Measurements from ENCODE around the gene VAV2. TPM values are rescaled to one million over a fixed set of nuclear protein-coding genes. Genes with fewer than 3 reads are reported as not detected.
"Not testable (repeated sequence)": the region's sequence is repeated elsewhere in the genome, so short reads cannot be mapped to it uniquely, and the experiment has no call there.

VAV2 gene
- total RNA-seq, 1 experiment from 2014 or later = 25.0 TPM

DNA sequence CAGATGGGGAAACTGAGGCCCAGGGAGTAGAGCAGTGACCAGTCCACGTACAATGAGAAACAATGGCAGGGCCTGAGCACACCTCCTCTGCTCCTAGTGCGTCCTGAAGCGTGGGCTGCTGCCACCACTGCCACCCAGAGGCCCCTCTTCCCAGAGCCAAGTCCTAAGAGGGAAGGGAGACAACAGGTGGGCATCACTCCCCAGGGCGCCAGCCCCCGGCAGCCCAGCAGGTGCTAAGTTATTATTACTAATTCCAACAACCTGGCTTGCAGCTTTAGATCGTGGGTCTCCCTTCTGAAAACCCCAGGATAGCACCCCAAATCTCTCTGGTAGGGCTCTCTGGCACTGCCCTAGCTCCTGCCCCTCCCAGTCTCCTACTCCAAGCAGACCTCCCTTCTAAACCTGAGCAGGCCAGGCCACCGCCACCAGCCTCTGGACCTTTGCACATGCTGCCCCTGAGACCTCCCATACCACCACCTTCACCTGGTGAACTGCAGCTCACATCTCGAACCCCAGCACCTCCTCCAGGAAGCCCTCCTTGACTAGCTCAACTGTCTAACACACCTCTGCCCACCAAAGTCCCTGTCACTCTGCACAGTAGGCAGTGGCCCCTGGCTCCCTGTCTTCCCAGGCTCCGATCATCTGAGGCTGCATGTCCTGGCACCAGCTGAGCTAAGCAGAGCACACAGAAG, 65.8 kb downstream of the VAV2 start:
- H3K27me3 ChIP-seq (replicated peaks) = no peaks in the 10 kb centered on the region
- no peaks in the 10 kb centered on the region for H3K9me3 ChIP-seq (replicated peaks)
- H3K36me3 ChIP-seq = peaks cover 34% of the 10 kb centered on the region
- no peak overlapping the region for H3K4me3 ChIP-seq
- no peak overlapping the region for H3K27ac ChIP-seq
- H3K4me1 ChIP-seq (replicated peaks) = no peaks in the 10 kb centered on the region
- no peak for DNase-seq (ENCODE audit: low read depth in 1 of 2, low spot score in 2 of 2)

DNA sequence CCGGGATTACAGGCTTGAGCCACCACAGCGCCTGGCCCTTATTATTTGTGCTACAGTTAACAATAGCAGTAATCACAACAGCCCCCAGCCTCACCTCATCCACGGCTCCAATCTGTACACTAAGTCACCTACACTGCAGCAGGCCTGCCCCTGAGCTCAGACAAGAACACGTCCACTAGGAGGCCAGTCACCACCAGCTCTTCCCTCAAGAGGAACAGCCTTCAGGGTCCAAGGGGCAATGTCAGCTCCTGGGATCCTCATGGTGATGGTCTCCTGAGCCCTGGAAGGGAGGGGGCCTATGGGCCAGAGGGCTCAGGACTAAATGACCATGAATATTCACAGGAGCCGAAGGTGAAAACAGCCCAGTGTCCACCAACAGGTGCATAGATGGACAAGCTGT, 67.7 kb downstream of the VAV2 start:
- H3K36me3 ChIP-seq = peaks cover 30% of the 10 kb centered on the region
- no peaks in the 10 kb centered on the region for H3K9me3 ChIP-seq (replicated peaks)
- no peak overlapping the region for H3K27ac ChIP-seq
- H3K4me1 ChIP-seq (replicated peaks) = no peaks in the 10 kb centered on the region
- DNase-seq (ENCODE audit: low read depth in 1 of 2, low spot score in 2 of 2) = no peak
- no peaks in the 10 kb centered on the region for H3K27me3 ChIP-seq (replicated peaks)
- no peak overlapping the region for H3K4me3 ChIP-seq

DNA sequence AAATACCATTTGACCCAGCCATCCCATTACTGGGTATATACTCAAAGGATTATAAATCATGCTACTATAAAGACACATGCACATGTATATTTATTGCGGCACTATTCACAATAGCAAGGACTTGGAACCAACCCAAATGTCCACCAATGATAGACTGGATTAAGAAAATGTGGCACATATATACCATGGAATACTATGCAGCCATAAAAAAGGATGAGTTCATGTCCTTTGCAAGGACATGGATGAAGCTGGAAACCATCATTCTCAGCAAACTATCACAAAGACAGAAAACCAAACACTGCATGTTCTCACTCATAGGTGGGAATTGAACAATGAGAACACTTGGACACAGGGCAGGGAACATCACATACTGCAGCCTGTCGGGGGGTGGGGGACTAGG, 68.5 kb downstream of the VAV2 start:
- H3K27me3 ChIP-seq (replicated peaks); H3K4me1 ChIP-seq (replicated peaks); DNase-seq (ENCODE audit: low read depth in 1 of 2, low spot score in 2 of 2): not testable (repeated sequence)

DNA sequence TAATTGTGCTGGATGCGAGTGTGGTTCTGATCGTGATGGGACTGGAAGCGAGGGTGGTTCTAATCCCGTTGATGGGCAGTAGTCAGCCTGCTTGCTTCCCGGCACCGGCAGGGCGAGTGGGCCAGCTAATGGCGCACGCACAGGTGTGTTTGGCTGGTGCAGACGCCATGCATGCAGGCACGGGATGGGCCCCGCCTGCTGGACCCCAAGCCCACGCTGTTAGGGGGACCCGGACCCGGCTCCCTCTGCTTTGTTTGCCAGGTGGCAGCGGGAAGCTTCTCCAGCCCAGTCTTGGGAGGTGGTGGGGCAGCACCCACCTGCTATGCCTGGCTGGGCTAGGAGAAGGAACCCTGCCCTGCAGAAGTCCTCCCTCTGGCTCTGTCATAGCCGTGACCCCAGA, 70.3 kb downstream of the VAV2 start:
- H3K27me3 ChIP-seq (replicated peaks) = no peaks in the 10 kb centered on the region
- H3K27ac ChIP-seq = no peak overlapping the region
- H3K4me3 ChIP-seq = no peak overlapping the region
- H3K36me3 ChIP-seq = peaks cover 14% of the 10 kb centered on the region
- DNase-seq (ENCODE audit: low read depth in 1 of 2, low spot score in 2 of 2) = no peak
- no peaks in the 10 kb centered on the region for H3K9me3 ChIP-seq (replicated peaks)
- H3K4me1 ChIP-seq (replicated peaks) = peaks cover 8% of the 10 kb centered on the region

More for the DNA sequence above, 68.5 kb downstream of the VAV2 start:
- H3K4me3 ChIP-seq; H3K27ac ChIP-seq; H3K9me3 ChIP-seq (replicated peaks): not testable (repeated sequence)
- peaks cover 22% of the 10 kb centered on the region for H3K36me3 ChIP-seq

DNA sequence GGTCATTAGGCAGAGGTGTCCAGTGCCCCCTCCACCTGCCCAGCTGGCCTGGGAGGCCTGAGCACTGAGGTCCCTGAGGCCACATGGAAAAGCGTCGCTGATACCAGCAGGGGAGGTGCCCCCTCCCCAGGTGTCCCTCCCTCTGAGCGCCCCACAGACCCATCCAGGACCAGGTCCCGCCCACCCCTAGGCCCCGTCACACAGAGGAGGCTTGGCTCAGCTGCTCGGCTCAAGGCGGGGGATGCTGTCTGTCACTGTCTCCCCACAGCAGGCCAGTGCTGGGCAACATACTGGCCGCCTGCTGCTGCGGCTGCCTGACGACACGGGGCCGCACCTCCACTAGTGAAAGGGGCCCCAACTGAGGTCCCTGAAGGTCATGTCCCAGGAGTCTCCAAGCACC, 71.7 kb downstream of the VAV2 start:
- no peaks in the 10 kb centered on the region for H3K27me3 ChIP-seq (replicated peaks)
- no peaks in the 10 kb centered on the region for H3K9me3 ChIP-seq (replicated peaks)
- no peak overlapping the region for H3K27ac ChIP-seq
- no peak overlapping the region for H3K4me3 ChIP-seq
- no peak for DNase-seq (ENCODE audit: low read depth in 1 of 2, low spot score in 2 of 2)
- H3K4me1 ChIP-seq (replicated peaks) = peaks cover 8% of the 10 kb centered on the region
- peaks cover 14% of the 10 kb centered on the region for H3K36me3 ChIP-seq

DNA sequence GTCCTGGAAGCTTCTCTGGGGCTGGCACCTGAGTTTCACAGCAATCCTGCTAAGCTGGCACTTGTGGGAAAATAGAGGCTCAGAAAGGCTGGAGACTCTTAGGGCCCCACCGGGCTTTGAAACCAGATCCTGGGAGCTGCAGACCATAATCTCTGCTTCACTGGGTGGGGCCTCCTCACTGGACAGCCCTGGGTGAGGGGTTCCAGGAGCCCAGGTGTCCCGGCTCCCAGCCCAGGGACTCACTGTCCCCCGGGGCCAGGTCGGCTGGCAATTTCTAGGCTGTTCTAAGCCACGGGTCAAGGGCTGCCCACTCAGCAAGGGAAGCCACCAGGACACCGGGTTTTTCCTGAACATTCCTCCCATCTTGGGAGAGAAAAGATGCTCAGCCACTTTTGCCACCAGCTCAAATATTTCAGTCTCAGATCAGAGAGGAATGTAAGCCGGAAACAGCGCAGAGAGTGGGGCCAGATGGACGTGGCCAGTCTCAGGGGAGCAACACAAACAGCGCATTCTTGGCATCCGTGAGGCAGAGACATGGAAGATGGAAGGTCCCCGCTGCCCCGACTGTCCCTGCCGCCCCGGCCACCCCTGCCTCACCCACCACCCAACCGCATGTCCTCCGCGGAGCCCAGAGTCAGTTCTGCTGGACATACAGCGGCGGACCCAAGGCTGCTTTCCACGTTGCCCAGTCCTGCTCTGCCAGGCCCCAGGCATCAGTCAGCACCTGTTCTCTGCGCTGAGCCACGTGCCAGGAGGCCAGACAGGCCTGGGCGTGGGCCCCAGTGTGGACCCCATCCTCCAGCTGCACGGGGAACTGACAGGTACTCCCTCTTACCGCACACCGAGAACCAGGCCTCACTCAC, 72.6 kb downstream of the VAV2 start:
- Histone ChIP-seq H3K4me3 (no peak overlapping the region), H3K27ac (no peak overlapping the region), H3K27me3 (replicated peaks) (no peaks in the 10 kb centered on the region), H3K9me3 (replicated peaks) (no peaks in the 10 kb centered on the region), H3K36me3 (peaks cover 10% of the 10 kb centered on the region), H3K4me1 (replicated peaks) (peaks cover 8% of the 10 kb centered on the region)
- DNase-seq (ENCODE audit: low read depth in 1 of 2, low spot score in 2 of 2) = no peak

DNA sequence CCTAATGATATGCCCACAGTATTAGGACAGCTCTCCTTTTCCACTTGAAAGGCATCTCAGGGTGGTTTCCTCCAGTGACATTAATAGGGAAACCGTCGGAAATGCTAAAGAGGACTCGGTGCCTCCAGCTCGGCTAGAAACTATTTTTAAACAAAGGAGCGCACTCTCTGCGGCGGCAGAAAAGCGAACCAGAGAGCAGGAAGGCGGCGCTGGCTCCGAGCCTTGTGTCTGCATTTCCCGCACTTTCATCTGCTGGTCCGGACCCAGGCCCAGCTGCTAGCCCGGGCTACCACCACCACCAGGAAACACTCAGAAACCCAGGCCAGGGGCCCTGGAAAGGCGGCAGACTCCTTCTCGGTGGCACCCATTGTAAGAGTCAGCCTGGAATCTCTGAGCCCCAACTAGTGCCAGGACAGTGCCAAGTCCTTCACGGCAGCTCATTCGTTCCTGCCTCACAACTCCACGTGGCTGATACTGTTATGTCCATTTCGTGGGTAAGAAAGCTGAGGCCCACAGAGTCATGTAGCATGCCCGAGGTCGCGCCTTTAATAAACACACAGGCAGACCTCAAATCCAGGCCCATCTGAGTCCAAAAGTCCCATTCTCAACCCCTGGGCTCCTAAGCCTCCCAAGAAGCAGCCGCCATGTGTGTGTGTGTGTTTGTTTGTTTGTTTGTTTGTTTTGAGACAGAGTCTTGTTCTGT, 73.9 kb downstream of the VAV2 start:
- Histone ChIP-seq H3K9me3 (replicated peaks) (no peaks in the 10 kb centered on the region), H3K36me3 (peaks cover 9% of the 10 kb centered on the region; the same call in 1 of the 2 replicates), H3K4me1 (replicated peaks) (peaks cover 8% of the 10 kb centered on the region), H3K4me3 (no peak overlapping the region), H3K27me3 (replicated peaks) (no peaks in the 10 kb centered on the region), H3K27ac (no peak overlapping the region)
- no peak for DNase-seq (ENCODE audit: low read depth in 1 of 2, low spot score in 2 of 2)

DNA sequence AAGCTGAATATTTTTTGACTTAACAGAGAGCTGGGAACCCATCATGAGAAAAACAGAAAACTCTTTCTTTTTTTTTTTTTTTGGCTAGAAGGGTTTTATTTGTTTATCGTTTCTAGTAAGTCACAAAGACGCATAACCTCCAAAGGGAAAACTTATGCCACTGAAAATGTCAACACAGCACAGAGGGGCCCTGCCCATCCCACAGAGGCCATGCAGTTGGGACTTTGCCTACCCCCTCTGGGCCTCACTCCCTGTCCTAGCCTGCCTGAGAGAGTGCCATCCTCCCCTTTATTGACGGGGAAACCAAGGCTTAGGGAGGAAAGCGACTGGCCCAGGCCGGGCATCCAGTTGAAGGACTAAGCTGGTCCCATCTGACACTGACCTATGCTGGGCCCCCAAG, 74.7 kb downstream of the VAV2 start:
- no peaks in the 10 kb centered on the region for H3K9me3 ChIP-seq (replicated peaks)
- H3K4me1 ChIP-seq (replicated peaks) = peaks cover 8% of the 10 kb centered on the region
- no peak for DNase-seq (ENCODE audit: low read depth in 1 of 2, low spot score in 2 of 2)
- no peak overlapping the region for H3K27ac ChIP-seq
- H3K27me3 ChIP-seq (replicated peaks) = no peaks in the 10 kb centered on the region
- H3K4me3 ChIP-seq = no peak overlapping the region
- H3K36me3 ChIP-seq = peaks cover 7% of the 10 kb centered on the region; the same call in 1 of the 2 replicates

DNA sequence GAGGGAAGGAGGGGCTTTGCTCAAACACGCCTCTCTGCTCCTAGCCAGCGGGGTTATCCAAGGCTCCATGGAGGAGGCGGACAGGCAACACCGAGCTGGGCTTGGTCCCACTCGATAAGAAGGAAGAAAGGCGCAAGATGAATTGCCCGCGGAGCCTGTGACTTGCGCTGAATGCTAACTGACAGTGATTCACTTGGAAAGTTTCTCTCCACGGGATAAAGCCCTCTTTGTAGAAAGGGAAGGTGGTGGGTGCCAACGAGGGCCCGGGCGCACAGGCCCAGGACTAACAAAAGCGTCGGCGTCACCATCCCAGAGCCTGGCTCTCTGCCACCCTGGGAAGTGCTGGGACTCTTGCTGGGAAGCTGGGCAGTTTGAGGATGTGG, 76.0 kb downstream of the VAV2 start:
- Histone ChIP-seq H3K4me3 (no peak overlapping the region), H3K9me3 (replicated peaks) (no peaks in the 10 kb centered on the region), H3K4me1 (replicated peaks) (peaks cover 8% of the 10 kb centered on the region), H3K27ac (no peak overlapping the region), H3K36me3 (peaks cover 7% of the 10 kb centered on the region; the same call in 1 of the 2 replicates), H3K27me3 (replicated peaks) (no peaks in the 10 kb centered on the region)
- DNase-seq (ENCODE audit: low read depth in 1 of 2, low spot score in 2 of 2) = no peak

DNA sequence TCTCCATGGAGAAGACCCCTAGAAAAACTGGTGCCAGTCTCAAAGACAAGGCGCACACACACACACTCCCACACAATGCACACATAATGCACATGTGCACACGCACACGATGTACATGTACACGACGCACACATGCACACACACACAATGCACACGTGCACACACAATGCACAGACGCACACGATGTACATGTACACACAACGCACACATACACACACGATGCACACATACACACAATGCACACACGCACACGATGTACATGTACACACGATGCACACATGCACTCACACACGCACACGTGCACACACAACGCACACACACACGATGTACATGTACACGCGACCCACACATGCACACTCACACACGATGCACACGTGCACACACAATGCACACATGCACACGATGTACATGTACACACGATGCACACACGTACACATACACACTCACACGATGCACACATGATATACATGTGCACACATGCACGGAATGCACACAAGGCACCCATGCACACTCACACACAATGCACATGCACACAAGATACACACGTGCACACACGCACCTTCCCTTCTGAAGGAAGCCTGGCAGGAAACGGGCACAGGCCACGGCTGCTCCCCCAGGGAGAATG, 76.5 kb downstream of the VAV2 start:
- DNase-seq (ENCODE audit: low read depth in 1 of 2, low spot score in 2 of 2) = no peak
- Histone ChIP-seq H3K27ac (no peak overlapping the region), H3K36me3 (peaks cover 7% of the 10 kb centered on the region; the same call in 1 of the 2 replicates), H3K9me3 (replicated peaks) (no peaks in the 10 kb centered on the region), H3K4me3 (no peak overlapping the region), H3K4me1 (replicated peaks) (peaks cover 8% of the 10 kb centered on the region), H3K27me3 (replicated peaks) (no peaks in the 10 kb centered on the region)

DNA sequence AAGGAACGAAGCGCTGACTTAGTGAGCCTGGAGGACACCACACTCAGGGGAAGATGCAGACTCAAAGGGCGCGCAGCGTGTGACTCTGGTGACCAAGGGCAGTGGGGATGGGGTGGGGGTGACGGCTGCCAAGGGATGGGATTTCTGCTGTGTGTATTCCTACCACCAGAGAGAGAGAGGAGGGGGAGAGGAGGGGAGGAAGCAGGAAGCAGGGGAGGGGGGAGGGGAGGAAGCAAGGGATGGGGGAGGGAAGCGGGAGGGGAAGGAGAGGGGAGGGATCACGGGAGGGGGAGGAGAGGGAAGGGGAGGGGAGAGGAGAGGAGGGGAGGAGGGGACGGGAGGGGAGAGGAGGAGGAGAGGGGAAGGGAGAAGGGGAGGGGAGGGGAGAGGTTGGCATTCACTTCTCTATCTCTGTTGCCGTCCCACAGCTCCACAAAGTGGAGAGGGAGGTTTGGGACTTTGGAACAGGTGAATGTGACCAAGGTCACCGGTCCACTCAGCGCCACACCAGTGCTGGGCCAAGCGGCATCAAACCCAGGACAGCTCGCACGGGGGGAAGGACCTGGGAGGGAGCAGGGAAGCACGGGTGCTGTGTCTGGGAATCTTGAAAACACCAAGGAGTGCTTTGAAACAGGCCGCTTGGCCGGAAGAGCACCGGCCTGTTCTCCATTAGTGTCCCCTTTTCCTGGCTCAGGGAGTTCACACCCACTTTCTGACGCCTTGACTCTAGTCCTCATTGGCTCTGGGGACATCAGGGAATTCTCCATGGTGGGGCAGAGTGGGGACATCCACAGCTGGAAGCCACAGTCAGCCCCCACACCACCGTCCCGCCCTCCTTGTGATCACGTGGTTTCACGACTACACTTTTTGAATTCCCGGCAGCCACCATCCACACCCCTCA, 77.4 kb downstream of the VAV2 start:
- H3K9me3 ChIP-seq (replicated peaks) = no peaks in the 10 kb centered on the region

DNA sequence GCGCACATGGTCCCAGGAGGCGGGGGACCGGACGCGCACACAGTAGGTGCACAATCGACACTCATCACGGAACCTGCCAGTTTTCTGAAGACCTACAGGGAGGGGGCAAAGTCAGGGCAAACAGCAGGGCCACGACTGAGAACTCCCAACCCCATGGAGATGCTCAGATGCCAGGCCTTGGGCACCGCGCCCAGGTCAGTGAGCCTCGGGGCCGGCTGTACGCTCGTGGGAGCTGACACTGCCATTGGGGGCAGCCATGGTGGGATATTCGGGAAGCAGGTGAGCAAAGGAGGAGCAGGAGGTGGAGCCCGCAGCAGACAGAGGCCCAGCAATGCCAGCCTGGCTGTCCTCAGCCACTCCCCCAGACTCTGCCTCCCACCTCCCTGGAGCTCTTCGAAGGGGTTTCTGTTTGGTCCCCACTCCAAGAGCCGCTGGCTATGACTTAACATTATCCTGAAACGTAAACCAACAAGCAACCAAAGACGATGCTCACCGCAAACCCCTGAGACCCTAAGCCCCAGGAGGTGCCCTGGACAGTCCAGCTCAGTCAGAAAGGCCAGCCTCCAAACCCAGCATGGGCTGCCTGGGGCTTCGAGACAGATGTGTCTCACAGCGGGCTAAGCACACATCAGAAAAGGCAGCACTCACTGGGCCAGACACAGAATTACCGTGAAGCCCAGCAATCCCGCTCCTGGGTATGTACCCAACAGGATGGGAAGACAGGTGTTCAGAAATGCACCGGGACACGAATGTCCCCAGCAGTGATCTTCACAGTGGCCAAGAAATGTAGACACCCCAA, 78.4 kb downstream of the VAV2 start:
- Histone ChIP-seq H3K9me3 (replicated peaks) (no peaks in the 10 kb centered on the region), H3K4me1 (replicated peaks) (peaks cover 8% of the 10 kb centered on the region), H3K4me3 (no peak overlapping the region), H3K27me3 (replicated peaks) (no peaks in the 10 kb centered on the region), H3K27ac (no peak overlapping the region), H3K36me3 (peaks cover 7% of the 10 kb centered on the region; the same call in 1 of the 2 replicates)
- no peak for DNase-seq (ENCODE audit: low read depth in 1 of 2, low spot score in 2 of 2)

More for the DNA sequence above, 77.4 kb downstream of the VAV2 start:
- DNase-seq (ENCODE audit: low read depth in 1 of 2, low spot score in 2 of 2) = no peak
- Histone ChIP-seq H3K4me3 (no peak overlapping the region), H3K36me3 (peaks cover 7% of the 10 kb centered on the region; the same call in 1 of the 2 replicates), H3K4me1 (replicated peaks) (peaks cover 8% of the 10 kb centered on the region), H3K27ac (no peak overlapping the region), H3K27me3 (replicated peaks) (no peaks in the 10 kb centered on the region)
